Measurements from ENCODE around the gene CELA2B. TPM values are rescaled to one million over a fixed set of nuclear protein-coding genes. Genes with fewer than 3 reads are reported as not detected.
"Not testable (repeated sequence)": the region's sequence is repeated elsewhere in the genome, so short reads cannot be mapped to it uniquely, and the experiment has no call there.

Gene CELA2B
- total and polyA plus RNA-seq, 9 donors: 0.33 to 0.46 (median 0.36) TPM; not detected in 6

GRCh38 chr1:15472587-15472986 lies 3.3 kb upstream of the CELA2B start:
- no peak for DNase-seq
- H3K4me1 ChIP-seq (ENCODE audit: insufficient read depth): peaks cover 1% of the 10 kb centered on the region
- intact Hi-C loops (cut with DNase I): no loop called here
- H3K4me3 ChIP-seq: no peak overlapping the region
- 84 to 91% (median 91%) methylated on average over 11 of the region's 11 CpGs for WGBS, 3 donors
- H3K27ac ChIP-seq: no peak overlapping the region
- H3K9me3 ChIP-seq: no peaks in the 10 kb centered on the region
- no peak for TF ChIP-seq EP300 (IDR thresholded peaks at IDR 0.05)
- no peak for TF ChIP-seq CTCF (IDR thresholded peaks at IDR 0.05)
- H3K36me3 ChIP-seq: no peaks in the 10 kb centered on the region
- no peaks in the 10 kb centered on the region for H3K27me3 ChIP-seq

- Histone ChIP-seq H3K4me1 (ENCODE audit: insufficient read depth) (peaks cover 1% of the 10 kb centered on the region), H3K36me3 (no peaks in the 10 kb centered on the region), H3K27ac (no peak overlapping the region), H3K27me3 (no peaks in the 10 kb centered on the region), H3K9me3 (no peaks in the 10 kb centered on the region), H3K4me3 (no peak overlapping the region)
- intact Hi-C loops (cut with DNase I): no loop called here
- WGBS, 3 donors: 81 to 92% (median 85%) methylated on average over 3 of the region's 3 CpGs
- no peak for DNase-seq
- TF ChIP-seq CTCF (IDR thresholded peaks at IDR 0.05) (no peak), EP300 (IDR thresholded peaks at IDR 0.05) (no peak), POLR2A (IDR thresholded peaks at IDR 0.05) (no peak)
Measured at GRCh38 chr1:15476927-15477326, 1.0 kb downstream of the CELA2B start.

- intact Hi-C loops (cut with DNase I): no loop called here
- DNase-seq: no peak
Measured at GRCh38 chr1:15477646-15478212, 1.8 kb downstream of the CELA2B start.

GRCh38 chr1:15479654-15480347 lies 3.9 kb downstream of the CELA2B start:
- Histone ChIP-seq H3K36me3 (no peaks in the 10 kb centered on the region), H3K4me1 (ENCODE audit: insufficient read depth) (peaks cover 1% of the 10 kb centered on the region), H3K27me3 (no peaks in the 10 kb centered on the region), H3K27ac (no peak overlapping the region), H3K9me3 (no peaks in the 10 kb centered on the region), H3K4me3 (no peak overlapping the region)
- TF ChIP-seq EP300 (IDR thresholded peaks at IDR 0.05) (no peak), POLR2A (IDR thresholded peaks at IDR 0.05) (no peak), CTCF (IDR thresholded peaks at IDR 0.05) (no peak)
- intact Hi-C loops (cut with DNase I): no loop called here
- no peak for DNase-seq
- WGBS, 3 donors: 91 to 95% (median 93%) methylated on average over 11 of the region's 11 CpGs

More at GRCh38 chr1:15477646-15478212, 1.8 kb downstream of the CELA2B start:
- 80 to 84% (median 81%) methylated on average over 5 of the region's 5 CpGs for WGBS, 3 donors
- Histone ChIP-seq H3K4me1 (ENCODE audit: insufficient read depth) (peaks cover 1% of the 10 kb centered on the region), H3K27ac (no peak overlapping the region), H3K27me3 (no peaks in the 10 kb centered on the region), H3K4me3 (no peak overlapping the region), H3K36me3 (no peaks in the 10 kb centered on the region), H3K9me3 (no peaks in the 10 kb centered on the region)
- no peak for TF ChIP-seq CTCF (IDR thresholded peaks at IDR 0.05)
- no peak for TF ChIP-seq POLR2A (IDR thresholded peaks at IDR 0.05)
- no peak for TF ChIP-seq EP300 (IDR thresholded peaks at IDR 0.05)

- H3K27me3 ChIP-seq; intact Hi-C loops (cut with DNase I); H3K4me3 ChIP-seq; DNase-seq; H3K9me3 ChIP-seq; H3K4me1 ChIP-seq (ENCODE audit: insufficient read depth); H3K36me3 ChIP-seq; H3K27ac ChIP-seq: not testable (repeated sequence)
- 86 to 92% (median 91%) methylated on average over 6 of the region's 6 CpGs for WGBS, 3 donors
Measured at GRCh38 chr1:15482455-15482854, 6.6 kb downstream of the CELA2B start.

GRCh38 chr1:15482983-15483543 lies 7.2 kb downstream of the CELA2B start:
- H3K27me3 ChIP-seq; intact Hi-C loops (cut with DNase I); H3K27ac ChIP-seq; H3K4me1 ChIP-seq (ENCODE audit: insufficient read depth); DNase-seq; H3K36me3 ChIP-seq; H3K9me3 ChIP-seq; H3K4me3 ChIP-seq: not testable (repeated sequence)
- 71 to 87% (median 76%) methylated on average over 15 to 16 of the region's 16 CpGs for WGBS, 3 donors
